Stimulated activated naive CD4-positive, alpha-beta T cell treated with Interleukin-2 at 50 U/mL for 16 hours (primary cell): ENCODE measurements around the gene ADGRD1.

Source experiments
- DNase-seq: peaks from one replicate; lab custom pipeline; 2025; lab: John Stamatoyannopoulos, UW

ADGRD1 gene

GRCh38 chr12:131007031-131007739, 53.5 kb downstream of the ADGRD1 start:
- no peak for DNase-seq

GRCh38 chr12:131007740-131008117, 54.0 kb downstream of the ADGRD1 start:
- DNase-seq = no peak

GRCh38 chr12:131008131-131008912, 54.6 kb downstream of the ADGRD1 start:
- no peak for DNase-seq

GRCh38 chr12:131008913-131009270, 55.2 kb downstream of the ADGRD1 start:
- DNase-seq = no peak

- no peak for DNase-seq
These were observed 56.1 kb downstream of the ADGRD1 start for GRCh38 chr12:131009595-131010395.

- DNase-seq = no peak
These were observed 56.9 kb downstream of the ADGRD1 start for GRCh38 chr12:131010396-131011131.

GRCh38 chr12:131011165-131012079, 57.7 kb downstream of the ADGRD1 start:
- no peak for DNase-seq

- no peak for DNase-seq
These were observed 58.8 kb downstream of the ADGRD1 start for GRCh38 chr12:131012279-131013069.

- no peak for DNase-seq
These were observed 59.4 kb downstream of the ADGRD1 start for GRCh38 chr12:131013118-131013517.

GRCh38 chr12:131014343-131014742, 60.6 kb downstream of the ADGRD1 start:
- no peak for DNase-seq

GRCh38 chr12:131015581-131016337, 62.1 kb downstream of the ADGRD1 start:
- no peak for DNase-seq

GRCh38 chr12:131017477-131017991, 63.8 kb downstream of the ADGRD1 start:
- DNase-seq = no peak

- DNase-seq = no peak
These were observed 64.4 kb downstream of the ADGRD1 start for GRCh38 chr12:131018019-131018620.

GRCh38 chr12:131018808-131019397, 65.2 kb downstream of the ADGRD1 start:
- no peak for DNase-seq

GRCh38 chr12:131020326-131021153, 66.8 kb downstream of the ADGRD1 start:
- no peak for DNase-seq

GRCh38 chr12:131021154-131021541, 67.4 kb downstream of the ADGRD1 start:
- DNase-seq = no peak

- no peak for DNase-seq
These were observed 70.3 kb downstream of the ADGRD1 start for GRCh38 chr12:131024026-131024425.
